HG03135 (cell line): ENCODE measurements around the gene PRLR.

Experiments used
- ATAC-seq: cut with Tn5 transposase; IDR thresholded peaks from one replicate; pipeline ENCODE4 v1.9.1; 2021; ENCODE audit warnings: mild to moderate bottlenecking, moderate library complexity; ENCODE audit not compliant: unreplicated experiment

PRLR gene

GRCh38 chr5:35091704-35092103, 138.6 kb downstream of the PRLR start:
- no peak for ATAC-seq

DNA sequence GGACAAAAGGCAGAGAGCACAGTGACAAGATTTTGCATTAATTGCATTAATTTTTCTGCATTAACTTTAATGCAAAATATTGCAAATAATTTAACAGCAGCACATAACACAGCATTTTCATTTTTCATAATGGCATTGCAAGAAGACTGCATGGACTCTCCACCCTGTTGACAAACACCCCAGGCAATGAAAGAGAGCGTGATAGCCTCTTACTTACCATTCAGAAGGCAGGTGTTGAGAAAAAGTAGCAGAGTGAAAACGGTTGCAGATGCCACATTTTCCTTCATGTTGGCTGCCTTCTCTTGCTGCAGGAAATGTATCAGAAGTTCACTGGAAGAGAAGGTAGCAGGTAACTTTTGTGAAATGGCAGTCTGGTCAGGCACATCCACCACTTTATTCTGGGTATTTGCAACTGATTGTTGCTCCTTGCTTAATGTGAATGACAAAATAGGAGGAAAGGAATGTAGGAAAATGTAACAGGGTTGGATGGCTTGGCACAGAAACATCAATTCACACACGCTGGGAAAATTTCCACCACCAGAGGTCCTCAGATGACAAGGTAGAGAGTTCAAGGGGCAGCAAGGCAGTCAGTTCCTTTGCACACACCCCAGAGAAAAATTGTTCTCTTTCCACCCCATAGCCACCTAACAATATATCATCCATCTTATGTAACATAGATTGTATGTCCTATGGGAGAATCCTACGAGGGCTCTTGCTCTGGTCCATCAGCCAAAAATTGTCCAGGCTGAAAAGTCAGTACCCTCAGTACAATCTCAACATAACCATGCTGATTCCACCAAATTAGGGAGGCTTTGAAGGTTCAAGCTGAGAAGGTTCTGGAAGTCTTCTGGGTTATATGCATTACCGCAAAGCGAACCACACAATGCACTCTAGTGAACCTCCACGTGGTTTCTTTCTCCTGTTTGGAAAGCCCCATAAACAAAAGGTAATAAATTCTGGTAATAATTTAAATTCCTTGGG, 140.7 kb downstream of the PRLR start:
- ATAC-seq: no peak

DNA sequence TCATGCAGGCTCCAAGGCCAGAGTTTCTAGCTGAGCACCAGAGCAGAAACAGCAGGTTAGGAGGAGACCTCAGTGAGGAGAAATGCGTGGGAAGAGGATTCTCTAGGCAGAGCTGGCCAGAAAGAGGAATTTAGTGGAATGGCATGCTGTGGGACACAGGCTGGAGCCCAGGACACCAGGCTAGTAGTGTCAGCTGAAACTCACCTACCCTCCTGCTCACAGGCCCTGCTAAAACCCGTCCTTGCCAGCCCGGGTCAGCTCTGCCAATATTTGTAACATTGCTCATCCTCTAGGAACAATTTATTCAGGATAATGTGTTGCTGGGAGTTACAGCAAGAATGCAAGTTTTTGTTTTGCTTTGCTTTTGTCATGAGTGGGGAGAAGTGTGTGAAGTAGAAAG, 142.3 kb downstream of the PRLR start:
- no peak for ATAC-seq

DNA sequence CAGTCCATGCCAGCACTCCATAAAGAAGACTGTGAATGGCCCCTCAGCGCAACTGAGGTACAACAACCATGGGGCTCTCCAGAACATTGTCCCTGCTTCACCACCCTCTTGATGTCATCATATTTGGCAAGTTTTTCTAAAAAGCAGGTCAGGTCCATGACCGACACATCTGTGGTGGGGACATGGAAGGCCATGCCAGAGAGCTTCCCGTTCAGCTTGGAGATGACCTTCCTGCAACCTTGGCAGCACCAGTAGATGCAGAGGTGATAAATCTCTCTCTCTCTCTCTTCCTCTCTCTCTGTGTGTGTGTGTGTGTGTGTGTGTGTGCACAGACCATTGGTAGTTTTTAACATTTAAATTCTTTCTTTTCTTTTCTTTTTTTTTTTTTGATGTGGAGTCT, 147.1 kb downstream of the PRLR start:
- no peak for ATAC-seq

DNA sequence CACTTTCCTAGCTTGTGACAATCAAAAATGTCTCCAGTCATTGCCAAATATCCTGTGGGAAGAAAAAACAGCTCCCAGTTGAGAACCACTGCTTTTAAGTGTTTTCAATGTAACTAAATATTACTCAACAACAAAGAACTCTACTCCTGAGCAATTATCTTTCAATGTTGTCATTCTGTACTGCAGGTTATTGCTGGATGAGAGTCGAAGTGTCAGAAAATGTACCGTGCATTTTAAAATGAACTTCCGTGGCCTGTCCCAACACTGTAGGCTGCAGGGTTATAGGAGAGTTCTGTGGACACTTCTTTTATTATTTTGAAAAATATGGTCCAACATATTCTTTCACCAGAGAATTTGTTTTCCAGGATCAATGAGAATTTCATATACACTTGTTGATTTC, 147.8 kb downstream of the PRLR start:
- no peak for ATAC-seq

DNA sequence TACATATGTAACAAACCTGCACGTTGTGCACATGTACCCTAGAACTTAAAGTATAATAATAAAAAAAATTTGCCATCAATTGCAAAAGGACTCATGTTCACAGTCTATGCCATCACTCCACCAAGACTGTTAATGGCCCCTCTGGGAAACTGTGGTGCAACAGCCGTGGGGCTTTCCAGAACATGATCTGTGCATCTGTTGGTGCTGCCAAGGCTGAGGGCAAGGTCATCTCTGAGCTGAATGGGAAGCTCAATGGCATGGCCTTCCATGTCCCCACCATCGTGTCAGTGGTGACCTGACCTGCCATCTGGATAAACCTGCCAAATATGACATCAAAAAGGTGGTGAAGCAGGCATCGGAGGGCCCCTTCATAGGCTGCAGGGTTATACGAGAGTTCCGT, 149.2 kb downstream of the PRLR start:
- ATAC-seq: no peak

DNA sequence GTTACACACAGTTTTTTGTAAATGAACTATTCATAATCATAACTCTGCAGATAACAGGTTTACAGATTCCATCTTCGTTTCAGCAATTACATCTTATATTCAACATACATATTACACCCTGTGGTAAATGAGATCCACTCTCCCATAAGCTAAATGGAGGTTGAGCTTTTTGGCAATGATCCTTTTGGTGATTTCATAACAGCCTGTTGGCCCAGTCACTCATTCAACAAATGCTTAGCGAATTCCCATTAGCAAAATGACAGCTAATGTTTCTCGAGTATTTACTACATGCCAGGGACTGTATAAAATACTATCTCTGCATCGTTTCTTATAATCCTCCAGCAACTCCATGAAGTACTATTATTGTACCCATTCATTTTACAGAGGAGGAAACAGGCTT, 157.1 kb downstream of the PRLR start:
- no peak for ATAC-seq

- ATAC-seq: no peak
Measured at GRCh38 chr5:35069188-35069587, 161.1 kb downstream of the PRLR start.

DNA sequence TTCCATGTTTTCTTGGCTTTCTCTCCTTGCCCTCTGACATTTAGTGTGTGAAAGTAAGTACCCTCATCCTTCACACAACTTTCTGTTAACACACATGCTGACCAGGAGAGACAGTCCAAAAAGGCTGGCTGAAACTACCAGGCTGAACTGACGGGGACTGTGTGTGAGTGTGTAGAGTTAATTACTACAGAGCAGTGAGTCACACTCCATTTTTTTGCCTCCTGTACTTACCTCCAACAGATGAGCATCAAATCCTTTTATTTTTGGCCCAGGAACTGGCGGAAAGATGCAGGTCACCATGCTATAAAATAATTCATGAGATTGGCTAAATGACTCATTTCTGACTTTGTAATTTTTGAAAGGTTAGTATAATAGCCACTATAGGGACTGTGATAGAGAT, 162.3 kb downstream of the PRLR start:
- ATAC-seq: no peak

DNA sequence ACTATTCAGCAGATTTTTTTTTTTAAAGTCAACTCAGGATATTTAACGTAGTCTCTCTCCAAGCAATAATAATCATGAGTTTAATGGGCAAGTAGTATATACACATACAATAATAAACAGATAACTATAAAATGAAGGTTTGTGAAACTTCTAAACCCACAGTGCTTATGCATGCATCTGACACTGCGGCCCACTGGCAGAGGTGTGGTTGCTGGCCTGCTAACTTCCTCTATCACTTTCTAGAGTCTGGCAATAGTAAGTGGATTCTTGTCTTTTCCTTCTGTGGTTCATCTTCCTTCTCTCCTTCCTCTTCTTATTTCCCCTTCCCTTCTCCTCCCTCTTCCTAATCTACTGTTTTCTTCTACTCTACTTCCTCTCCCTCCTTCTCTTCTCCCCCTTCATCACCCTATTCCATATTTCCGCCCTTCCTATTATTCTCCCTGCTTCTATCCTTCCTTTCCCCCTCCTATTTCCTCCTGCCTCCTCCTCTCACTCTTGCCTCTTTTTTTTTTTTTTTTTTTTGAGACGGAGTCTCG, 164.0 kb downstream of the PRLR start:
- peak; percentile 94 for ATAC-seq

DNA sequence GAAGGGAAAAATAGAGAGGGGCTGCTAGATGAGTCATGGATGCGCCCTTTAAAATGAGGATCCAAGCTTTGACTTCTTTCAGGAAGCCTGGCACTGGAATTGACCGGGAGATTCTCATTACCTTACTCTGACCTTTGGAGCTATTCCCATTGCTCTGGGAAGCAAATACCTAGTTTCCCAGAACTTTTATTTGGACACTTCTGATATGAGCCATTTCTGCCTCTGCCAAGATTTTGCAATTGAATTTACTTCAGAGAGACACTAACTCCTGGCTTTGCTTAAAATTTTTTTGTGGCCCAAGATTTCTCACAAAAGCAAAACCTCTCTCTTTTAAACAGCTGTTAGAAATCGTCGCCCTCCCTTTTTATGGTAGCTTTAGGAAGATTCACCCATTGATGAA, 166.9 kb downstream of the PRLR start:
- ATAC-seq: no peak

- no peak for ATAC-seq
Measured at GRCh38 chr5:35061211-35061770, 169.0 kb downstream of the PRLR start.

- no peak for ATAC-seq
Measured at GRCh38 chr5:35060236-35060635, 170.1 kb downstream of the PRLR start.

- no peak for ATAC-seq
Measured at GRCh38 chr5:35059251-35059650, 171.0 kb downstream of the PRLR start.

DNA sequence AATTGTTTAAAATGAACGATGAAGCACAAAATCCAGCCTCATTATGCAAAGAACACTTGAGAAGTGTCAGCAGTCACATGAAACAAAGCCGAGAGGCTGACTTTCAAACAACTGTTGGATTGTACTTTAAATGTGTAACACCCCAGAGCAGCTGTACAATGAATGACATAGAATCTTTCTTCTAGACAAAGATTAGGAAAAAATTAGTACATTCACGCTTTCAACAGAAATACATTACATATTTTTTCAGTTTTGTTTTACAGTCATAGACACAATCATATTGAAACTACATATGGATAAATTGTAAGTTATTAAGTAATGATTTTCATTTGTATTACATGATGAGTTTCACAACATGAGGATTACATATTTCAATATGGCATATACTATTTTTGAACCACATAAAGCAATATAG, 171.9 kb downstream of the PRLR start:
- peak; percentile 89 for ATAC-seq

DNA sequence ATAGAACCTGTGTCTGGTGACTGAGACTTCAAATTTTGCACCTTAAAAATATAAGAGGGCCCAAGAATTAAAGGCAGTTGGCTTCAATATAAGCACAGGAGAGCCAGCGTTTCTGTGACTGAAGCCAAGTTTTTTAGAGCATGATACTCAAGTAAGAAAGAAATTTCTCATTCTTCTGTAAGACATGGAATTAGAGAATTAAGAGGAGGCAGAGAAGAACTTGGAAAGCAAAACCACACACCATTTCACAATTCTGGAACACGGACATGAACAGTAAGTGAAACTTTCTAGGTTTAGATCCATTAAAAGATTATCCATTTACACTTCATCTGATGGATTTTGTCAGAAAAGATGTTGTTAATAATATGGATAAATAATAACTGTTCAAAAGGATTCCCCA, 173.6 kb downstream of the PRLR start:
- ATAC-seq: no peak

- ATAC-seq: no peak
Measured at GRCh38 chr5:35052838-35053237, 177.4 kb downstream of the PRLR start.

GRCh38 chr5:35050541-35051126, 179.7 kb downstream of the PRLR start:
- no peak for ATAC-seq

DNA sequence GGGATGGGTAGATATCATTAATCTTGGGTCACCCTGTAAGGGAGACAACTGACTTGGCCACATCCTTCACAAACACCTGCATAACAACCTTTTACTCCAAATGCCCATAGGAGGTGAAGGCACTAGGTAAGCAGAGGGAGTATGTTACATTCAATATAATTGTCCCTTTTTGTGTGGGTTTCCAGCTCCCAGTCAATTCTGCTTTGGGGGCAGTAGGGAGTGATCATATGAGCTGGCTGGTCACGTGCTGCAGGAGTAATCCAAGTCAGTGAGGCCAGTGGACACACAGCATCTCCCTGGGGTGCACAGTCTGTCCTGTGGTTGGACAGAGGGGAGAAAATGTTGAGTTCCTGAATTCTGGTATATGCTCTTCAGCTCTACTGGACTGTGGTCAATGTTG, 181.4 kb downstream of the PRLR start:
- no peak for ATAC-seq

DNA sequence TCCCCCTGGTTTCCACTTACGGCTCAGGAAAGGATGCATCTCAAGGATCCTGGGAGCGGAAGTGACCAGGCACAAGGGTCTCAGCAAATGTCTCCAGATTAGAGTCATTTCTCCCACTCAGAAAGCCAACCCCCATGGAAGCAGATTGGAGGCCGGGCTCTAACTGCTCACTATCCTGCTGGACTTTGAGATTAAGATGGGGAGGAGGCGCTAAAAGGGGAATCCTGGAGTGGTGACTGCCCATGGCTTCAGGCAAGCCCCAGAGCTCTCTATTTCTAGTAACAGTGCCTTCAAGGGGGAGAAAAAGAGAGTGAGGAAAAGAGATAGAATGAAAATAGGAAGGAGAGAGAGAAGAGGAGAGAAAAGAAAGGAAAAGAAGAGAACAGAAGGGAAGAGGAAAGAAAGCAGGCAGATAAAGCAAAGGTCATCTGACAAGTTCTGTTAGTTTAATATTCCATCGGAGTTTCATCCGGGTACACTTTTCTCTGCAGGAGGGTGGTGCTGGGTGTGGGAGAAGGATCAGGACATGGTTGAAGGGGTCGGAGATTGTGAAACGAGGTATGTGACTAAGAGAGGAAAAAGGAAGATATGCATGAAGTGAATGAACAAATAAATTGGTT, 182.4 kb downstream of the PRLR start, which contains the start of gene AGXT2:
Gene AGXT2 (minus strand): TSS at position 165 of the 620 bp plus-strand sequence. CDS start 57 bp downstream, at position 108.
- ATAC-seq: no peak

DNA sequence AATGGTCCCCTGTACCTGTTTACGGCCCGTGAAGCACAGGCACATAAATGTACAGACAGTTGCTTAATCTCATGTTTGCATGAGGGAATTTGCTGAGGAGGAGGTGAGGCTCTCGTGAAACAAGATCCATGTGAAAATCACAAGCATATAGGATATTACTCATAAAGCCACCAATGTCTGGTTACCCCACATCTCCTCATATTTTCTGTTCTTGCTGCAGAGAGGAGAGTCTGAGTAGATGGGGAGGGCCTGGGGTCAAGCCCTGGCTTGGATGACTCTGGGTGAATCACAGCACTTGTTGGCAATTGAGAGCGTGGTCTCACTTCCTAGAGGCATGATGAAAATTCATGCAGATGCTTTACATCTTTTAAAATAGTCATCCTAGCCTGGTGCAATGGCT, 183.5 kb downstream of the PRLR start:
- no peak for ATAC-seq
